Hepatocyte (in vitro differentiated cells): ENCODE results near the gene GAB3. TPM values are rescaled to one million over a fixed set of nuclear protein-coding genes. Genes with fewer than 3 reads are reported as not detected.

Experiments
- DNase-seq: peaks from one replicate; pipeline ENCODE4 v3.0.0-alpha.2; 2016; ENCODE audit warnings: low spot score
- H2AFZ ChIP-seq: fragments of 200-600 bp; sonication (generic); 2 replicates; pipeline ENCODE4 v1.6.0; 2016; ENCODE audit warnings: antibody characterized with exemption, mild to moderate bottlenecking
- H3K27ac ChIP-seq: fragments of 200-600 bp; sonication (generic); 2 replicates; pipeline ENCODE4 v1.5.1; 2016; ENCODE audit warnings: mild to moderate bottlenecking
- H3K27me3 ChIP-seq: fragments of 200-600 bp; sonication (generic); 2 replicates; pipeline ENCODE4 v1.6.1; 2016
- H3K36me3 ChIP-seq: fragments of 200-600 bp; sonication (generic); replicated peaks from 2 replicates; pipeline ENCODE4 v1.5.1; 2016; ENCODE audit warnings: low read depth; ENCODE audit not compliant: insufficient read depth
- H3K4me1 ChIP-seq: fragments of 200-600 bp; sonication (generic); 2 replicates; pipeline ENCODE4 v1.5.1; 2016; ENCODE audit warnings: mild to moderate bottlenecking, moderate library complexity; ENCODE audit not compliant: insufficient read depth
- H3K4me2 ChIP-seq: fragments of 200-600 bp; sonication (generic); 2 replicates; pipeline ENCODE4 v1.6.0; 2016
- H3K4me3 ChIP-seq: fragments of 200-600 bp; sonication (generic); 2 replicates; pipeline ENCODE4 v1.5.1; 2016; ENCODE audit warnings: mild to moderate bottlenecking
- H3K79me2 ChIP-seq: fragments of 200-600 bp; sonication (generic); 2 replicates; pipeline ENCODE4 v1.6.0; 2017; ENCODE audit warnings: mild to moderate bottlenecking
- H3K9me2 ChIP-seq: fragments of 200-600 bp; sonication (generic); replicated peaks from 2 replicates; pipeline ENCODE4 v1.6.0; 2017; ENCODE audit warnings: mild to moderate bottlenecking; ENCODE audit not compliant: insufficient read depth
- H3K9me3 ChIP-seq: fragments of 200-600 bp; sonication (generic); 2 replicates; pipeline ENCODE4 v1.5.1; 2016; ENCODE audit warnings: low read depth, mild to moderate bottlenecking
- H4K20me1 ChIP-seq: fragments of 200-600 bp; sonication (generic); 2 replicates; pipeline ENCODE4 v1.6.0; 2016; ENCODE audit warnings: mild to moderate bottlenecking; ENCODE audit not compliant: insufficient read depth, poor library complexity, severe bottlenecking
- EZH2 ChIP-seq: fragments of 200-600 bp; sonication (generic); IDR thresholded peaks from 2 replicates; pipeline ENCODE4 v1.6.1; 2016; ENCODE audit warnings: antibody characterized with exemption, mild to moderate bottlenecking, borderline replicate concordance
- EZH2phosphoT487 ChIP-seq: fragments of 200-600 bp; sonication (generic); IDR thresholded peaks from one replicate; pipeline ENCODE4 v1.6.1; 2018; ENCODE audit warnings: antibody characterized with exemption, mild to moderate bottlenecking, low read depth, moderate library complexity; ENCODE audit not compliant: unreplicated experiment, severe bottlenecking
- WGBS: methylation state at CpG from one replicate; pipeline ENCODE4 v1.1.6; 2016; ENCODE audit warnings: low lambda C conversion rate; ENCODE audit errors: missing lambda C conversion rate; 5-methylcytosine and 5-hydroxymethylcytosine counted together
- polyA plus RNA-seq: library from polyadenylated mRNA; unstranded; fragments of >200 nt; fragmentation: Nextera tagmentation; extraction: Ambion mirVana; gene quantifications from 2 replicates; pipeline ENCODE4 v1.2.1, GENCODE V29; 2016
- total RNA-seq: library from RNA; depleted of rRNA; stranded (reverse); fragments of >200 nt; gene quantifications from 2 replicates; pipeline ENCODE4 v1.2.3, GENCODE V29; 2014
- TF ChIP-seq, protein P1 (sequence below): fragments of 200-600 bp; sonication (generic); IDR thresholded peaks from 2 replicates; pipeline ENCODE4 v1.5.1; 2016; ENCODE audit warnings: antibody characterized with exemption, mild to moderate bottlenecking; ENCODE audit not compliant: poor library complexity

The GAB3 gene
- total and polyA plus RNA-seq, 2 experiments from 2014 or later, result 0.21 to 0.50 TPM

- Histone ChIP-seq H3K27me3 (no peaks in the 10 kb centered on the region), H3K79me2 (peaks cover 22% of the 10 kb centered on the region), H3K27ac (peak overlapping the region; percentile 75), H3K36me3 (peaks cover under 1% of the 10 kb centered on the region), H3K9me2 (no peaks in the 10 kb centered on the region), H4K20me1 (no peaks in the 10 kb centered on the region), H3K4me3 (peak overlapping the region; percentile 12), H3K9me3 (no peaks in the 10 kb centered on the region), H3K4me2 (peak overlapping the region; percentile 66), H3K4me1 (no peaks in the 10 kb centered on the region), H2AFZ (peak overlapping the region; percentile 22)
- DNase-seq, result no peak
- TF ChIP-seq EZH2phosphoT487, result no peak
- TF ChIP-seq, protein P1, sequence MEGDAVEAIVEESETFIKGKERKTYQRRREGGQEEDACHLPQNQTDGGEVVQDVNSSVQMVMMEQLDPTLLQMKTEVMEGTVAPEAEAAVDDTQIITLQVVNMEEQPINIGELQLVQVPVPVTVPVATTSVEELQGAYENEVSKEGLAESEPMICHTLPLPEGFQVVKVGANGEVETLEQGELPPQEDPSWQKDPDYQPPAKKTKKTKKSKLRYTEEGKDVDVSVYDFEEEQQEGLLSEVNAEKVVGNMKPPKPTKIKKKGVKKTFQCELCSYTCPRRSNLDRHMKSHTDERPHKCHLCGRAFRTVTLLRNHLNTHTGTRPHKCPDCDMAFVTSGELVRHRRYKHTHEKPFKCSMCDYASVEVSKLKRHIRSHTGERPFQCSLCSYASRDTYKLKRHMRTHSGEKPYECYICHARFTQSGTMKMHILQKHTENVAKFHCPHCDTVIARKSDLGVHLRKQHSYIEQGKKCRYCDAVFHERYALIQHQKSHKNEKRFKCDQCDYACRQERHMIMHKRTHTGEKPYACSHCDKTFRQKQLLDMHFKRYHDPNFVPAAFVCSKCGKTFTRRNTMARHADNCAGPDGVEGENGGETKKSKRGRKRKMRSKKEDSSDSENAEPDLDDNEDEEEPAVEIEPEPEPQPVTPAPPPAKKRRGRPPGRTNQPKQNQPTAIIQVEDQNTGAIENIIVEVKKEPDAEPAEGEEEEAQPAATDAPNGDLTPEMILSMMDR, result no peak
- WGBS, result 65% methylated on average over 11 of the region's 11 CpGs
Measured at GRCh38 chrX:154761977-154762536, 11.2 kb upstream of the GAB3 start.

- no peaks in the 10 kb centered on the region for H3K4me1 ChIP-seq
- no peak for DNase-seq
- no peak overlapping the region for H2AFZ ChIP-seq
- H3K4me2 ChIP-seq, result no peak overlapping the region
- no peaks in the 10 kb centered on the region for H4K20me1 ChIP-seq
- no peaks in the 10 kb centered on the region for H3K9me3 ChIP-seq
- no peaks in the 10 kb centered on the region for H3K9me2 ChIP-seq
- H3K79me2 ChIP-seq, result peaks cover 2% of the 10 kb centered on the region
- H3K27ac ChIP-seq, result no peak overlapping the region
- H3K36me3 ChIP-seq, result no peaks in the 10 kb centered on the region
- no peak overlapping the region for H3K4me3 ChIP-seq
- 72% methylated on average over 4 of the region's 4 CpGs for WGBS
- no peak for TF ChIP-seq EZH2phosphoT487
- no peak for TF ChIP-seq EZH2
- TF ChIP-seq, protein P1, result no peak
- H3K27me3 ChIP-seq, result no peaks in the 10 kb centered on the region
Measured at GRCh38 chrX:154758696-154759095, 7.8 kb upstream of the GAB3 start.

DNA sequence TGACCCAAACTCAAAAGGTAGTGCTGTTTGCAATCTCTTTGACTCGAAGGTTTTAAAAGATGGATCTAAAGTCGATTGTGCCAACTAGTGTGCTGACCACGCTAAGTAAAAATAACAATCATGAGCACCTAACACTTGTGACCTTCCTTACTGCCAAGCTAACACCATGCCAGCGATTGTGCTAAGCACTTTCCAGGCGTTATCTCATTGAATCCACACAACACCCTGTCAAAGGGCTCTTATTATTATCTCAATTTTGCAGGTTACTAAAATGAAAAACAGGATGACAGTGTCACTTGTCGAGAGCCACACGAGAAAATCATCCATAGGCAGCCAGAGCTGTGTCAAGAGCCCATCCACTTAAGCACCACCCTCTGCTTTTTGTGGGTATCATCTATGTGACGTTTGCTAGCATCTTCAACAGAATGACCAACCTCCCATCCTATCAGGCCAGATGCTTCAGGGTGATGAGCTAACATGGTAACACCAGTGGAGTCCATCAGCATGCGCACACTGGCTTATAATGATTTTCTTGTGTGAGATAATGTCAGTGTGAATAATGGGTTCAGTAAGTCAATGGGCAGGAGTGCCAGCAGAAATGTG, 893 bp upstream of the GAB3 start:
- H3K36me3 ChIP-seq, result no peaks in the 10 kb centered on the region
- no peak overlapping the region for H3K4me2 ChIP-seq
- H2AFZ ChIP-seq, result no peak overlapping the region
- no peaks in the 10 kb centered on the region for H3K9me2 ChIP-seq
- no peaks in the 10 kb centered on the region for H3K9me3 ChIP-seq
- no peaks in the 10 kb centered on the region for H3K4me1 ChIP-seq
- no peak overlapping the region for H3K4me3 ChIP-seq
- no peak overlapping the region for H3K27ac ChIP-seq
- no peaks in the 10 kb centered on the region for H3K79me2 ChIP-seq
- 73% methylated on average over 9 of the region's 9 CpGs for WGBS
- no peak for TF ChIP-seq EZH2phosphoT487
- TF ChIP-seq EZH2, result no peak
- TF ChIP-seq, protein P1, result no peak
- no peaks in the 10 kb centered on the region for H4K20me1 ChIP-seq
- H3K27me3 ChIP-seq, result peaks cover 30% of the 10 kb centered on the region
- no peak for DNase-seq
